NT2/D1 (cell line): ENCODE measurements around the gene HBQ1.
"Not testable (repeated sequence)": the region's sequence is repeated elsewhere in the genome, so short reads cannot be mapped to it uniquely, and the experiment has no call there.

ENCODE experiments used
- SUZ12 ChIP-seq: IDR thresholded peaks from 2 replicates; pipeline ENCODE4 v1.6.1; 2011; ENCODE audit not compliant: insufficient read length, insufficient read depth; ENCODE audit errors: extremely low read depth
- ZNF274 ChIP-seq: IDR thresholded peaks from 2 replicates; pipeline ENCODE4 v1.6.1; 2011; ENCODE audit warnings: mild to moderate bottlenecking, low read depth, low read length

- not testable (repeated sequence) for TF ChIP-seq SUZ12, ZNF274
These were observed 20.0 kb upstream of the HBQ1 start for GRCh38 chr16:160242-160641.
